HepG2 (cell line): ENCODE measurements around the gene MAPK9. TPM values are rescaled to one million over a fixed set of nuclear protein-coding genes. Genes with fewer than 3 reads are reported as not detected.

Experiments used
- ATAC-seq: fragments of 200-7000 bp; cut with Tn5 transposase; 3 replicates; pipeline ENCODE4 v1.9.1; 2020; ENCODE audit warnings: mild to moderate bottlenecking, moderate library complexity
- BruUV-seq: library from RNA; stranded (reverse); fragments of 400-500 nt; replicated peaks from 2 replicates; lab custom pipeline; 2021; lab: Mats Ljungman, UMichigan
- CTCF ChIA-PET: fragments of 300-600 bp; formaldehyde crosslinking; extraction: SDS; loops from one replicate; lab custom pipeline; 2021; ENCODE audit warnings: low total read pairs, inconsistent platforms, low intra/inter-chr PET ratio; lab: Yijun Ruan, JAX
- POLR2A ChIA-PET: fragments of 350-600 bp; sonication (Branson Sonifier 250); formaldehyde crosslinking; loops from one replicate; lab custom pipeline; 2020; ENCODE audit warnings: antibody characterized with exemption, inconsistent platforms; lab: Yijun Ruan, JAX
- DNase-seq: peaks from one replicate; pipeline ENCODE4 v3.0.0-alpha.2; 2015; ENCODE audit warnings: low spot score
- FAIRE-seq: peaks from 3 replicates; lab custom pipeline; 2011; peaks lifted over from hg19 to GRCh38; lab: Jason Lieb, UNC
- H2AFZ ChIP-seq: one replicate; pipeline ENCODE4 v1.6.1; 2011; ENCODE audit warnings: low read length, inconsistent platforms
- H3K27ac ChIP-seq: fragments of 300-600 bp; 3 replicates; pipeline ENCODE4 v1.8.0; 2011; ENCODE audit warnings: mixed run types, mild to moderate bottlenecking, mixed read lengths, low read length, inconsistent platforms; ENCODE audit not compliant: insufficient read depth; ENCODE audit errors: extremely low read length
- H3K27me3 ChIP-seq, 2 experiments: fragments of 200-600 bp in 1 of 2; 2 replicates in 1 of 2; 3 replicates in 1 of 2; pipeline versions ENCODE4 v1.6.0 to v1.8.0; 2011; ENCODE audit warnings: low read length in 2 of 2, mild to moderate bottlenecking in 2 of 2, moderate library complexity in 2 of 2, inconsistent platforms in 1 of 2; ENCODE audit not compliant: insufficient read depth in 2 of 2, control insufficient read depth in 1 of 2
- H3K36me3 ChIP-seq, 2 experiments: fragments of 200-600 bp in 1 of 2; replicated peaks in 1 of 2; 2 replicates in 1 of 2; 3 replicates in 1 of 2; pipeline versions ENCODE4 v1.5.1 to v1.8.0; 2011; ENCODE audit warnings: low read length in 2 of 2, inconsistent platforms in 1 of 2; ENCODE audit not compliant: insufficient read depth in 2 of 2, control insufficient read depth in 1 of 2
- H3K4me1 ChIP-seq: 2 replicates; pipeline ENCODE4 v1.5.1; 2012; ENCODE audit warnings: low read length, inconsistent platforms; ENCODE audit not compliant: insufficient read depth
- H3K4me2 ChIP-seq: 2 replicates; pipeline ENCODE4 v1.6.0; 2011; ENCODE audit warnings: low read depth, low read length, inconsistent platforms
- H3K4me3 ChIP-seq, 3 experiments: fragments of 200-600 bp in 1 of 3; sonication (generic), shearing (Covaris generic) in 1 of 3; replicated peaks in 1 of 3; 2 replicates each; pipeline ENCODE4 v1.5.1; 2011 to 2016; ENCODE audit warnings: low read length in 3 of 3, inconsistent platforms in 2 of 3, low read depth in 2 of 3, mild to moderate bottlenecking in 2 of 3, control low read depth in 1 of 3, mixed read lengths in 1 of 3; ENCODE audit not compliant: insufficient read depth in 1 of 3
- H3K79me2 ChIP-seq: one replicate; pipeline ENCODE4 v1.6.1; 2011; ENCODE audit warnings: low read length, inconsistent platforms; ENCODE audit not compliant: insufficient read depth
- H3K9ac ChIP-seq: 2 replicates; pipeline ENCODE4 v1.6.0; 2011; ENCODE audit warnings: mild to moderate bottlenecking, low read depth, low read length, inconsistent platforms; ENCODE audit not compliant: insufficient read depth
- H3K9me3 ChIP-seq: 2 replicates; pipeline ENCODE4 v1.5.1; 2012; ENCODE audit warnings: mild to moderate bottlenecking, low read length
- H4K20me1 ChIP-seq: 2 replicates; pipeline ENCODE4 v1.6.0; 2011; ENCODE audit warnings: inconsistent platforms, mild to moderate bottlenecking, low read length, moderate library complexity; ENCODE audit not compliant: insufficient read depth
- ELF1 ChIP-seq: sonication (generic); formaldehyde crosslinking; IDR thresholded peaks from 2 replicates; pipeline ENCODE4 v1.4.0; 2020; ENCODE audit warnings: missing genetic modification reagents
- HMG20B ChIP-seq: conservative IDR thresholded peaks from 2 replicates; pipeline ENCODE4 v1.6.1; 2016; ENCODE audit warnings: missing genetic modification reagents, missing compliant biosample characterization
- JARID2 ChIP-seq: sonication (generic); formaldehyde crosslinking; IDR thresholded peaks from 2 replicates; pipeline ENCODE4 v1.8.1; 2023; ENCODE audit warnings: missing genetic modification reagents, inconsistent platforms; ENCODE audit not compliant: insufficient replicate concordance
- KDM5B ChIP-seq: sonication (generic); formaldehyde crosslinking; IDR thresholded peaks from 2 replicates; pipeline ENCODE4 v1.4.0; 2020; ENCODE audit warnings: missing genetic modification reagents, mild to moderate bottlenecking, borderline replicate concordance
- MEF2D ChIP-seq: sonication (generic); formaldehyde crosslinking; IDR thresholded peaks from 2 replicates; pipeline ENCODE4 v1.5.1; 2020; ENCODE audit warnings: mild to moderate bottlenecking, missing genetic modification reagents
- MLLT10 ChIP-seq: sonication (generic); formaldehyde crosslinking; IDR thresholded peaks from 2 replicates; pipeline ENCODE4 v1.4.0; 2020; ENCODE audit warnings: missing genetic modification reagents
- NBN ChIP-seq: fragments of 450-650 bp; conservative IDR thresholded peaks from 2 replicates; pipeline ENCODE4 v1.6.1; 2017
- PAX8 ChIP-seq: sonication (generic); formaldehyde crosslinking; IDR thresholded peaks from 2 replicates; pipeline ENCODE4 v1.8.0; 2022; ENCODE audit warnings: mild to moderate bottlenecking, missing genetic modification reagents, borderline replicate concordance
- PHF8 ChIP-seq: sonication (generic); formaldehyde crosslinking; IDR thresholded peaks from 2 replicates; pipeline ENCODE4 v1.5.0; 2020; ENCODE audit warnings: missing genetic modification reagents
- PPARG ChIP-seq: conservative IDR thresholded peaks from 2 replicates; pipeline ENCODE4 v1.6.1; 2016; ENCODE audit warnings: missing biosample characterization, missing genetic modification reagents
- RORA ChIP-seq: sonication (generic); formaldehyde crosslinking; IDR thresholded peaks from 2 replicates; pipeline ENCODE4 v1.5.0; 2020; ENCODE audit warnings: mild to moderate bottlenecking, missing genetic modification reagents, moderate library complexity
- SNAI1 ChIP-seq: sonication (generic); formaldehyde crosslinking; IDR thresholded peaks from 2 replicates; pipeline ENCODE4 v1.5.0; 2020; ENCODE audit warnings: mild to moderate bottlenecking, missing genetic modification reagents, borderline replicate concordance
- TERF1 ChIP-seq: sonication (generic); formaldehyde crosslinking; IDR thresholded peaks from 2 replicates; pipeline ENCODE4 v1.8.0; 2022; ENCODE audit warnings: mild to moderate bottlenecking, missing genetic modification reagents, moderate library complexity
- ZBTB33 ChIP-seq: sonication (generic); formaldehyde crosslinking; IDR thresholded peaks from 2 replicates; pipeline ENCODE4 v1.4.0; 2020; ENCODE audit warnings: missing genetic modification reagents
- ZNF225 ChIP-seq: sonication (generic); formaldehyde crosslinking; IDR thresholded peaks from 2 replicates; pipeline ENCODE4 v1.4.0; 2020; ENCODE audit warnings: mild to moderate bottlenecking, missing genetic modification reagents
- ZNF292 ChIP-seq: sonication (generic); formaldehyde crosslinking; IDR thresholded peaks from 2 replicates; pipeline ENCODE4 v1.8.1; 2022; ENCODE audit warnings: mild to moderate bottlenecking, low read depth, missing genetic modification reagents, borderline replicate concordance
- ZNF446 ChIP-seq: sonication (generic); formaldehyde crosslinking; IDR thresholded peaks from 2 replicates; pipeline ENCODE4 v1.5.0; 2020; ENCODE audit warnings: mild to moderate bottlenecking, missing genetic modification reagents
- ZNF580 ChIP-seq: IDR thresholded peaks from 2 replicates; pipeline ENCODE4 v1.6.1; 2016; ENCODE audit warnings: low read depth, borderline replicate concordance
- ZNF781 ChIP-seq: sonication (generic); formaldehyde crosslinking; IDR thresholded peaks from 2 replicates; pipeline ENCODE4 v1.5.1; 2020; ENCODE audit warnings: borderline replicate concordance, mild to moderate bottlenecking, missing genetic modification reagents; ENCODE audit errors: not compliant biosample characterization
- WGBS: methylation state at CpG from one replicate; pipeline ENCODE4 v1.1.6; 2017; ENCODE audit warnings: low lambda C conversion rate; 5-methylcytosine and 5-hydroxymethylcytosine counted together
- in situ Hi-C: cut with HindIII; loops from 2 replicates; pipeline ENCODE4 v1.10.0; 2017; ENCODE audit warnings: low pct_unique_long_range_greater_than_20kb; ENCODE audit not compliant: extremely low pct_ligation_motif_present
- intact Hi-C: fragments of 100-400 bp; cut with micrococcal nuclease; formaldehyde crosslinking; loops from one replicate; pipeline ENCODE4 v1.10.0; 2022; ENCODE audit not compliant: unreplicated experiment
- polyA plus RNA-seq, 8 experiments: library from polyadenylated mRNA; depleted of rRNA in 3 of 8; stranded (reverse) in 7 of 8; unstranded in 1 of 8; fragments of >200 nt; fragmentation: Illumina TruSeq in 4 of 8; extraction: Trizol in 4 of 8; gene quantifications; 2 replicates each; pipeline versions ENCODE4 v1.2.1 to v1.2.3, GENCODE V29; 2011 to 2016; ENCODE audit warnings: low read depth in 4 of 8, missing spikeins in 1 of 8, mixed read lengths in 1 of 8; ENCODE audit not compliant: insufficient read depth in 1 of 8
- total RNA-seq, 5 experiments: library from RNA; depleted of rRNA; stranded (reverse); fragments of >200 nt; fragmentation: Illumina TruSeq; extraction: Trizol; gene quantifications; 2 replicates each; pipeline ENCODE4 v1.2.3, GENCODE V29; 2016; ENCODE audit warnings: low read depth in 1 of 5
- TF ChIP-seq, protein P1 (sequence below): IDR thresholded peaks from 2 replicates; pipeline ENCODE4 v1.6.1; 2016

Gene MAPK9
- total and polyA plus RNA-seq, 2 of the 13 experiments (the other 11 are each of a cell fraction or from before 2014, with no cell fraction given): 30.1 to 56.1 TPM

DNA sequence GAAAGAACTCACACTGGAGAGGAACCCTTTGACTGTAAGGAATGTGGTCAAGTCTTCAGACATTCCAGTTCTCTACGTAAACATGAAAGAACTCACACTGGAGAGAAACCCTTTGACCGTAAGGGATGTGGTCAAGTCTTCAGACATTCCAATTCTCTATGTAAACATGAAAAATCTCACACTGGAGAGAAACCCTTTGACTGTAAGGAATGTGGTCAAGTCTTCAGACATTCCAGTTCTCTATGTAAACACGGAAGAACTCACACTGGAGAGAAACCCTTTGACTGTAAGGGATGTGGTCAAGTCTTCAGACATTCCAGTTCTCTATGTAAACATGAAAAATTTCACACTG is 32.6 kb downstream of the MAPK9 start:
- ChIA-PET CTCF (no interaction called here), POLR2A (no interaction called here)
- WGBS: 97% methylated on average over 3 of the region's 3 CpGs
- Histone ChIP-seq H3K4me1 (no peaks in the 10 kb centered on the region), H3K4me3 (no peak overlapping the region), H3K27me3 (no peaks in the 10 kb centered on the region), H3K4me2 (no peak overlapping the region), H3K9me3 (peaks cover 95% of the 10 kb centered on the region), H3K36me3 (peaks cover 14 to 59% of the 10 kb centered on the region in 2 experiments), H3K79me2 (no peaks in the 10 kb centered on the region), H3K9ac (no peak overlapping the region), H4K20me1 (no peaks in the 10 kb centered on the region), H2AFZ (no peak overlapping the region), H3K27ac (no peak overlapping the region)
- DNase-seq: no peak
- BruUV-seq: no TSS peak
- intact Hi-C loops (no loop called here), in situ Hi-C loops (no loop called here)
- ATAC-seq: no peak
- TF ChIP-seq SNAI1 (CRISPR knock-in tag): no peak
- TF ChIP-seq ZBTB33 (CRISPR knock-in tag): no peak
- no peak for TF ChIP-seq ZNF292 (CRISPR knock-in tag)
- no peak for TF ChIP-seq TERF1
- no peak for TF ChIP-seq RORA (CRISPR knock-in tag)
- no peak for TF ChIP-seq MLLT10
- no peak for TF ChIP-seq ZNF781 (CRISPR knock-in tag)
- no peak for TF ChIP-seq PHF8 (CRISPR knock-in tag)
- no peak for TF ChIP-seq ZNF225
- no peak for TF ChIP-seq ZNF580 (CRISPR knock-in tag)
- no peak for TF ChIP-seq KDM5B (CRISPR knock-in tag)
- no peak for TF ChIP-seq MEF2D (CRISPR knock-in tag)
- no peak for TF ChIP-seq HMG20B (CRISPR knock-in tag)
- no peak for TF ChIP-seq PAX8 (CRISPR knock-in tag)
- no peak for TF ChIP-seq ELF1
- no peak for TF ChIP-seq PPARG
- TF ChIP-seq ZNF446: no peak
- TF ChIP-seq NBN: no peak
- no peak for TF ChIP-seq JARID2 (CRISPR knock-in tag)
- TF ChIP-seq, protein P1, sequence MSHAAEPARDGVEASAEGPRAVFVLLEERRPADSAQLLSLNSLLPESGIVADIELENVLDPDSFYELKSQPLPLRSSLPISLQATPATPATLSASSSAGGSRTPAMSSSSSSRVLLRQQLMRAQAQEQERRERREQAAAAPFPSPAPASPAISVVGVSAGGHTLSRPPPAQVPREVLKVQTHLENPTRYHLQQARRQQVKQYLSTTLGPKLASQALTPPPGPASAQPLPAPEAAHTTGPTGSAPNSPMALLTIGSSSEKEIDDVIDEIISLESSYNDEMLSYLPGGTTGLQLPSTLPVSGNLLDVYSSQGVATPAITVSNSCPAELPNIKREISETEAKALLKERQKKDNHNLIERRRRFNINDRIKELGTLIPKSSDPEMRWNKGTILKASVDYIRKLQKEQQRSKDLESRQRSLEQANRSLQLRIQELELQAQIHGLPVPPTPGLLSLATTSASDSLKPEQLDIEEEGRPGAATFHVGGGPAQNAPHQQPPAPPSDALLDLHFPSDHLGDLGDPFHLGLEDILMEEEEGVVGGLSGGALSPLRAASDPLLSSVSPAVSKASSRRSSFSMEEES: no peak
- FAIRE-seq: no peak
